ENCODE data around the gene ALDH8A1. TPM values are rescaled to one million over a fixed set of nuclear protein-coding genes. Genes with fewer than 3 reads are reported as not detected.

The ALDH8A1 gene
- total RNA-seq, 1 donor from 2014 or later: 0.86 TPM

GRCh38 chr6:134892362-134892761, 57.5 kb downstream of the ALDH8A1 start:
- Histone ChIP-seq H3K4me1 (no peaks in the 10 kb centered on the region), H3K9me3 (no peaks in the 10 kb centered on the region), H3K36me3 (no peaks in the 10 kb centered on the region), H3K4me3 (no peak overlapping the region), H3K27ac (no peak overlapping the region), H3K27me3 (ENCODE audit: low read depth) (no peaks in the 10 kb centered on the region)
- intact Hi-C loops (cut with DNase I): no loop called here
- ATAC-seq (no peak), DNase-seq (no peak)
- no peak for TF ChIP-seq CTCF (IDR thresholded peaks at IDR 0.05)

GRCh38 chr6:134891633-134892032, 58.3 kb downstream of the ALDH8A1 start:
- H3K27me3 ChIP-seq (ENCODE audit: low read depth): no peaks in the 10 kb centered on the region
- H3K27ac ChIP-seq: no peak overlapping the region
- ATAC-seq (no peak), DNase-seq (no peak)
- H3K9me3 ChIP-seq: no peaks in the 10 kb centered on the region
- intact Hi-C loops (cut with DNase I): no loop called here
- H3K36me3 ChIP-seq: no peaks in the 10 kb centered on the region
- TF ChIP-seq CTCF (IDR thresholded peaks at IDR 0.05): no peak
- H3K4me1 ChIP-seq: no peaks in the 10 kb centered on the region
- H3K4me3 ChIP-seq: no peak overlapping the region

GRCh38 chr6:134888316-134888715, 61.6 kb downstream of the ALDH8A1 start:
- intact Hi-C loops (cut with DNase I): no loop called here
- Histone ChIP-seq H3K9me3 (no peaks in the 10 kb centered on the region), H3K36me3 (no peaks in the 10 kb centered on the region), H3K4me3 (no peak overlapping the region), H3K27me3 (ENCODE audit: low read depth) (peaks cover 5% of the 10 kb centered on the region), H3K4me1 (no peaks in the 10 kb centered on the region), H3K27ac (no peak overlapping the region)
- no peak for TF ChIP-seq CTCF (IDR thresholded peaks at IDR 0.05)
- ATAC-seq: no peak
- no peak for DNase-seq

- no peak overlapping the region for H3K4me3 ChIP-seq
- no peak for TF ChIP-seq CTCF (IDR thresholded peaks at IDR 0.05)
- no peaks in the 10 kb centered on the region for H3K4me1 ChIP-seq
- no peak for ATAC-seq
- no peak overlapping the region for H3K27ac ChIP-seq
- no peaks in the 10 kb centered on the region for H3K36me3 ChIP-seq
- no peak for DNase-seq
- H3K27me3 ChIP-seq (ENCODE audit: low read depth): peaks cover 5% of the 10 kb centered on the region
- H3K9me3 ChIP-seq: no peaks in the 10 kb centered on the region
- intact Hi-C loops (cut with DNase I): no loop called here
These were observed 65.1 kb downstream of the ALDH8A1 start for GRCh38 chr6:134884752-134885151.

GRCh38 chr6:134883314-134883713, 66.6 kb downstream of the ALDH8A1 start:
- H3K27ac ChIP-seq: no peak overlapping the region
- TF ChIP-seq CTCF (IDR thresholded peaks at IDR 0.05): no peak
- H3K9me3 ChIP-seq: no peaks in the 10 kb centered on the region
- peaks cover 5% of the 10 kb centered on the region for H3K27me3 ChIP-seq (ENCODE audit: low read depth)
- intact Hi-C loops (cut with DNase I): no loop called here
- DNase-seq (no peak), ATAC-seq (no peak)
- no peaks in the 10 kb centered on the region for H3K36me3 ChIP-seq
- no peak overlapping the region for H3K4me3 ChIP-seq
- no peaks in the 10 kb centered on the region for H3K4me1 ChIP-seq
